ENCODE results near the gene NRF1. TPM values are rescaled to one million over a fixed set of nuclear protein-coding genes. Genes with fewer than 3 reads are reported as not detected.

Gene NRF1
- total RNA-seq, 1 donor from 2014 or later = 3.1 TPM

DNA sequence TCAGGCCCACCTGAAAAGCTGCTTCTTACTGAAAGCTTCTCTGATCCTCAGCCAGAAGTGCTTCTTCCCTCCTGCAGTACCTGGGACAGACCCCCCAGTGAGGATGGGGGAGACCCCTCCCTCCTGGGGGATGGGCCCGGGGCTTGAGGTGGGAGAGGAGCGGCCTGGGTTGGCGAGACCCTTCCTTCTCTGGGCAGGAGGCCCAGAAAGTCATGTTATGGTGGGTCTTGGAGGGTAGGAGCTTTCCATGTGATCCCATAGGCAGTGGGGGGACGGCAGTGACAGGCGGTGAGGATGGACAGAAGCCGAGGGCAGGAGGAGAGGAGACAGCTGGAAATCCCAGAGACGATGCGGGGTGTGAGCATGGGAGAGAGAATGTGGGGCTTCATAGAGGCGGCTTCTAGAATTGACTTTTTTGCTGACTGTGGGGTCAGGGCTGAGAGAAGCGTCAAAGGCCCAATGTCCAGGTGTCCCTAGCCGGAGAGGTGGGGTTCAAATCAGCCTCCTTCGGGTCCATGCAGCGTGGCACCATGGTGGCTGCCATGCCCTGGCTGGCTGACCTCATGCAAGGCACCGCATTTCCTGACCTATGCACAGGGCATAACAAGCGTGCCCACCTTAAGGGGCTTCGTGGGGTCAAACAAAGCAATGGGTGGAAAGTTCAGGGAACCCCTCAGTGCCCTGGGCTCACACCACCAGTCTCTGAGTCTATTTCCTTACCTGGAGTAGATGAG is 187.3 kb downstream of the NRF1 start:
- no peaks in the 10 kb centered on the region for H3K4me1 ChIP-seq
- TF ChIP-seq CTCF (IDR thresholded peaks at IDR 0.05) = no peak
- no peak overlapping the region for H3K4me3 ChIP-seq
- H3K27ac ChIP-seq = no peak overlapping the region
- no peak for DNase-seq (ENCODE audit: low spot score in 2 of 2)
- H3K9me3 ChIP-seq = no peaks in the 10 kb centered on the region
- intact Hi-C loops (cut with DNase I) = no loop called here
- no peaks in the 10 kb centered on the region for H3K36me3 ChIP-seq
- no peaks in the 10 kb centered on the region for H3K27me3 ChIP-seq

- no peaks in the 10 kb centered on the region for H3K36me3 ChIP-seq
- no peak for TF ChIP-seq CTCF (IDR thresholded peaks at IDR 0.05)
- no peak for DNase-seq (ENCODE audit: low spot score in 2 of 2)
- H3K4me1 ChIP-seq = no peaks in the 10 kb centered on the region
- no peaks in the 10 kb centered on the region for H3K9me3 ChIP-seq
- no peak overlapping the region for H3K27ac ChIP-seq
- H3K4me3 ChIP-seq = no peak overlapping the region
- H3K27me3 ChIP-seq = no peaks in the 10 kb centered on the region
- intact Hi-C loops (cut with DNase I) = no loop called here
These were observed 187.9 kb downstream of the NRF1 start for GRCh38 chr7:129799350-129799955.

- no peak overlapping the region for H3K4me3 ChIP-seq
- no peak overlapping the region for H3K27ac ChIP-seq
- no peaks in the 10 kb centered on the region for H3K4me1 ChIP-seq
- H3K27me3 ChIP-seq = no peaks in the 10 kb centered on the region
- no peaks in the 10 kb centered on the region for H3K9me3 ChIP-seq
- intact Hi-C loops (cut with DNase I) = no loop called here
- no peak for DNase-seq (ENCODE audit: low spot score in 2 of 2)
- no peak for TF ChIP-seq CTCF (IDR thresholded peaks at IDR 0.05)
- H3K36me3 ChIP-seq = no peaks in the 10 kb centered on the region
These were observed 189.4 kb downstream of the NRF1 start for GRCh38 chr7:129800901-129801300.

DNA sequence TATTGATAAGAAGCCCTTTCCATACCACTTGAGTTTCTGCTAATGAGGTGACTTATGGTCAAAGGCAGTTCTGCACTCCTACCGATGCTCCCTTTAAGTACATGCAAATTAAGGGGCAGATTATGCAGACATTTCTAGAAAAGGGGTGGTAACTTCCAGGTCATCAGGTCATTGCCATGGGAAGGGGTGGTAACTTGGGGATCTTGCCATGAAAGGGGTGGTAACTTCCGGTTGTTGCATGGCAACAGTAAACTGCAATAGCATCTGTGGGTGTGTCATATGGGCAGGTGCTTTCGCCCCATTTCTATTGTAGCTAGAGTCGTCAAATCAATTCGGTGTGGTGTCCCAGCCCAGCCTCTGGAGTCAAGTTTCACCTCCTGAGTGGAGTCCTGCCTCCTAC is 190.4 kb downstream of the NRF1 start:
- Histone ChIP-seq H3K27me3 (no peaks in the 10 kb centered on the region), H3K4me3 (no peak overlapping the region), H3K36me3 (no peaks in the 10 kb centered on the region), H3K4me1 (no peaks in the 10 kb centered on the region), H3K9me3 (no peaks in the 10 kb centered on the region), H3K27ac (no peak overlapping the region)
- no peak for DNase-seq (ENCODE audit: low spot score in 2 of 2)
- no peak for TF ChIP-seq CTCF (IDR thresholded peaks at IDR 0.05)
- intact Hi-C loops (cut with DNase I) = no loop called here

- intact Hi-C loops (cut with DNase I) = no loop called here
These were observed 192.1 kb downstream of the NRF1 start for GRCh38 chr7:129803546-129804081.

More at GRCh38 chr7:129803546-129804081, 192.1 kb downstream of the NRF1 start:
- no peak overlapping the region for H3K4me3 ChIP-seq
- no peaks in the 10 kb centered on the region for H3K27me3 ChIP-seq
- H3K27ac ChIP-seq = no peak overlapping the region
- no peaks in the 10 kb centered on the region for H3K9me3 ChIP-seq
- no peaks in the 10 kb centered on the region for H3K4me1 ChIP-seq
- no peaks in the 10 kb centered on the region for H3K36me3 ChIP-seq
- DNase-seq (ENCODE audit: low spot score in 2 of 2) = no peak
- no peak for TF ChIP-seq CTCF (IDR thresholded peaks at IDR 0.05)
